Activated naive CD4-positive, alpha-beta T cell treated with anti-CD3 and anti-CD28 coated beads, Interleukin-2, amount 50 U/mL, for 72 hours (primary cell): Measurements from ENCODE around the gene CD48. TPM values are rescaled to one million over a fixed set of nuclear protein-coding genes. Genes with fewer than 3 reads are reported as not detected.

Experiments used
- ATAC-seq, 2 donors: fragments of 150-1000 bp; cut with Tn5 transposase; 2 replicates each; pipeline ENCODE4 v1.10.0; 2021; ENCODE audit warnings: mild to moderate bottlenecking in 2 of 2, moderate library complexity in 2 of 2
- DNase-seq, 2 donors: peaks; one replicate each; pipeline ENCODE4 v3.0.0; 2021 to 2022; ENCODE audit warnings: low spot score in 2 of 2
- H3K27ac Mint-ChIP-seq, 2 donors: one replicate each; pipeline ENCODE4 v1.8.0; 2022; ENCODE audit warnings: mild to moderate bottlenecking in 2 of 2, mixed read lengths in 2 of 2
- H3K36me3 Mint-ChIP-seq, 2 donors: one replicate each; pipeline ENCODE4 v1.8.0; 2022; ENCODE audit warnings: mixed read lengths in 2 of 2
- H3K9me3 Mint-ChIP-seq, 2 donors: one replicate each; pipeline ENCODE4 v1.8.0; 2022; ENCODE audit warnings: mixed read lengths in 2 of 2
- total RNA-seq, 2 donors: library from RNA; stranded (reverse); gene quantifications; one replicate each; pipeline ENCODE4 v1.2.3, GENCODE V29; 2022

The CD48 gene
- total RNA-seq, 2 donors from 2014 or later: 231 to 236 TPM

GRCh38 chr1:160629286-160630210 is 82.1 kb downstream of the CD48 start:
- ATAC-seq (peak; percentile 19 to 43), DNase-seq (peak in 1 of 2 donors; percentile 62)
- Mint-ChIP-seq H3K9me3 (peaks cover 0 to 3% of the 10 kb centered on the region in 2 donors), H3K27ac (peak overlapping the region; percentile 95 to 100), H3K36me3 (peaks cover 46 to 84% of the 10 kb centered on the region in 2 donors)

DNA sequence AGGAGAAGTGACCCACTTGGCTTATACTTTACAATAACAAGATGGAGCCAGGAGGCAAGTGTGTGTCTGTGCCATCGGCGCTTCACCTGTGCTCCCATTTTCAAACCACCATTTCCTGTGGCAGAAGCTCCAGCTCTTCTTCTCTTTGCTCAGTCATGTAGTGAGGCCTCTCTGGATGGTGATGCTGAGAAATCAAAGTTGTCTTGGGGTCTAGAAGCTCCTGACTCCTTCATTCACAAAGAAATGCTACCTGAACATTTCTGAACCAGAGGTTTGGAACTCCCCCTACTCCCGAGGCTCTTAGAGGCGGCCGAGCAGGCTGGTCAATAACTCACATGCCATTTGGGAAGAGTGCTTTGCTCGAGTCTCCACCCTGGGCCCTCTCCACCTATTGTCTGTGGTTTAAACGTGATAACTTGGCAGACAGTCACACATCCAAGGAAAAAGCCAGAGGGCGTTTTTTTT is 82.8 kb downstream of the CD48 start:
- peak overlapping the region; percentile 95 to 100 for H3K27ac Mint-ChIP-seq
- H3K36me3 Mint-ChIP-seq: peaks cover 40 to 84% of the 10 kb centered on the region in 2 donors
- H3K9me3 Mint-ChIP-seq: peaks cover 0 to 3% of the 10 kb centered on the region in 2 donors
- no peak for DNase-seq
- no peak for ATAC-seq

Other genes starting within 250 kb of the CD48 start
- gene SLAMF6, start 188.6 kb downstream of the CD48 start, total RNA-seq: 10 to 100 TPM; 48.3 to 55.2 TPM
- 10 to 100 TPM; 14.9 to 37.0 TPM for gene CD84, start 132.3 kb downstream of the CD48 start, total RNA-seq
- 10 to 100 TPM; 84.3 to 96.3 TPM for gene SLAMF1, start 64.8 kb downstream of the CD48 start, total RNA-seq
- 100 to 1,000 TPM in 1 of 2 donors, 10 to 100 TPM in 1; 70.9 to 112 TPM for gene SLAMF7, start 27.4 kb upstream of the CD48 start, total RNA-seq
- gene LY9, start 84.4 kb upstream of the CD48 start, total RNA-seq: 1 to 10 TPM; 5.2 to 9.7 TPM
- gene CD244, start 151.1 kb upstream of the CD48 start, total RNA-seq: under 1 TPM in 1 of 2 donors, not detected in 1; 0.36 TPM
- not detected for gene ITLN1, start 173.4 kb upstream of the CD48 start, total RNA-seq
- gene ITLN2, start 243.0 kb upstream of the CD48 start, total RNA-seq: not detected